Tibial nerve (tissue), 4 donors: ENCODE data around the gene MITF. TPM values are rescaled to one million over a fixed set of nuclear protein-coding genes. Genes with fewer than 3 reads are reported as not detected.

Experiments used
- DNase-seq, 2 donors: peaks; one replicate each; pipeline ENCODE4 v3.0.0-alpha.2; 2019; ENCODE audit warnings: low spot score in 2 of 2
- H3K27ac ChIP-seq, 4 donors: fragments of 200-600 bp; sonication (generic) in 3 of 4; one replicate each; pipeline ENCODE4 v1.5.1; 2017 to 2019; ENCODE audit warnings: mild to moderate bottlenecking in 1 of 4
- H3K27me3 ChIP-seq, 2 donors: fragments of 200-600 bp; sonication (generic) in 1 of 2; one replicate each; pipeline versions ENCODE4 v1.5.1 to v1.6.0; 2017 to 2019
- H3K36me3 ChIP-seq, 3 donors: fragments of 200-600 bp; sonication (generic); one replicate each; pipeline ENCODE4 v1.5.1; 2018 to 2019
- H3K4me1 ChIP-seq, 4 donors: fragments of 200-600 bp; sonication (generic) in 3 of 4; one replicate each; pipeline ENCODE4 v1.5.1; 2017 to 2019
- H3K4me3 ChIP-seq, 4 donors: fragments of 200-600 bp; sonication (generic) in 3 of 4; one replicate each; pipeline ENCODE4 v1.5.1; 2017 to 2019; ENCODE audit warnings: mild to moderate bottlenecking in 1 of 4, moderate library complexity in 1 of 4
- H3K9me3 ChIP-seq, 4 donors: fragments of 200-600 bp; sonication (generic) in 3 of 4; one replicate each; pipeline ENCODE4 v1.5.1; 2017 to 2019
- EP300 ChIP-seq, 2 donors: sonication (generic); formaldehyde crosslinking; IDR thresholded peaks; one replicate each; pipeline ENCODE4 v1.6.1; 2017; ENCODE audit warnings: antibody characterized with exemption in 2 of 2, mild to moderate bottlenecking in 1 of 2
- POLR2A ChIP-seq, 2 donors: fragments of 450-650 bp; IDR thresholded peaks; one replicate each; pipeline ENCODE4 v1.6.1; 2017; ENCODE audit warnings: antibody characterized with exemption in 2 of 2, mild to moderate bottlenecking in 2 of 2, moderate library complexity in 2 of 2
- WGBS, 2 donors: methylation state at CpG; one replicate each; pipeline ENCODE4 v1.1.5; 2018; 5-methylcytosine and 5-hydroxymethylcytosine counted together
- total RNA-seq, 4 donors: library from RNA; depleted of rRNA; stranded (reverse); fragments of >200 nt; gene quantifications; one replicate each; pipeline ENCODE4 v1.1.0, GENCODE V29; 2016
- TF ChIP-seq, protein P1 (sequence below), 5 experiments: fragments of 200-600 bp in 3 of 5; fragments of 450-650 bp in 2 of 5; sonication (generic) in 3 of 5; IDR thresholded peaks; one replicate each; pipeline ENCODE4 v1.5.1; 2016 to 2019; ENCODE audit warnings: antibody characterized with exemption in 5 of 5, mild to moderate bottlenecking in 3 of 5, moderate library complexity in 2 of 5

Gene MITF
- total RNA-seq, 4 donors from 2014 or later, result 10.3 to 26.9 (median 15.5) TPM

DNA sequence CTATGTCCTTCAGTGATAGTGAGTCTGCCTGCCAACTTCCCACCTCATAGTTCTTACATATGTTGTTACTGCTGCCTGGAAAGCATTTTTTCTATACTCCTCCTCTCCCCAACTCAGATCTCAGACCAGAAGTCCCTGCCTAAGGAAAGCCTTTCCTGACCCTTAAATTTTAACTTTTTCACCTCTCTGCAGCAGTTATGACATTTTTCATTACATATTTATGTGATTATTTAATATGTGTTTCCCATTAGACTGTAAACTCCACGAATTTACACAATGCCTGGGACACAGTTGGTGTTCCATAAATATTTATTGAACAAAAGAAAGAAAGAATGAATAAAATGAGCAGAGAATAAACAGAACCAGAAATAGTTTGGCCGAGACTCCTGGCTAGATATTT lies 125.5 kb downstream of the MITF start:
- Histone ChIP-seq H3K9me3 (no peaks in the 10 kb centered on the region), H3K27me3 (no peaks in the 10 kb centered on the region), H3K36me3 (no peaks in the 10 kb centered on the region), H3K27ac (no peak overlapping the region), H3K4me1 (peaks cover 0 to 23% (median 0%) of the 10 kb centered on the region in 4 donors), H3K4me3 (no peak overlapping the region)
- TF ChIP-seq, protein P1, sequence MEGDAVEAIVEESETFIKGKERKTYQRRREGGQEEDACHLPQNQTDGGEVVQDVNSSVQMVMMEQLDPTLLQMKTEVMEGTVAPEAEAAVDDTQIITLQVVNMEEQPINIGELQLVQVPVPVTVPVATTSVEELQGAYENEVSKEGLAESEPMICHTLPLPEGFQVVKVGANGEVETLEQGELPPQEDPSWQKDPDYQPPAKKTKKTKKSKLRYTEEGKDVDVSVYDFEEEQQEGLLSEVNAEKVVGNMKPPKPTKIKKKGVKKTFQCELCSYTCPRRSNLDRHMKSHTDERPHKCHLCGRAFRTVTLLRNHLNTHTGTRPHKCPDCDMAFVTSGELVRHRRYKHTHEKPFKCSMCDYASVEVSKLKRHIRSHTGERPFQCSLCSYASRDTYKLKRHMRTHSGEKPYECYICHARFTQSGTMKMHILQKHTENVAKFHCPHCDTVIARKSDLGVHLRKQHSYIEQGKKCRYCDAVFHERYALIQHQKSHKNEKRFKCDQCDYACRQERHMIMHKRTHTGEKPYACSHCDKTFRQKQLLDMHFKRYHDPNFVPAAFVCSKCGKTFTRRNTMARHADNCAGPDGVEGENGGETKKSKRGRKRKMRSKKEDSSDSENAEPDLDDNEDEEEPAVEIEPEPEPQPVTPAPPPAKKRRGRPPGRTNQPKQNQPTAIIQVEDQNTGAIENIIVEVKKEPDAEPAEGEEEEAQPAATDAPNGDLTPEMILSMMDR (IDR thresholded peaks at IDR 0.05), result no peak
- TF ChIP-seq EP300 (IDR thresholded peaks at IDR 0.05), result no peak
- TF ChIP-seq POLR2A (IDR thresholded peaks at IDR 0.05), result no peak
- 50 to 55% methylated on average over 2 of the region's 2 CpGs for WGBS, 2 donors
- DNase-seq, result no peak

DNA sequence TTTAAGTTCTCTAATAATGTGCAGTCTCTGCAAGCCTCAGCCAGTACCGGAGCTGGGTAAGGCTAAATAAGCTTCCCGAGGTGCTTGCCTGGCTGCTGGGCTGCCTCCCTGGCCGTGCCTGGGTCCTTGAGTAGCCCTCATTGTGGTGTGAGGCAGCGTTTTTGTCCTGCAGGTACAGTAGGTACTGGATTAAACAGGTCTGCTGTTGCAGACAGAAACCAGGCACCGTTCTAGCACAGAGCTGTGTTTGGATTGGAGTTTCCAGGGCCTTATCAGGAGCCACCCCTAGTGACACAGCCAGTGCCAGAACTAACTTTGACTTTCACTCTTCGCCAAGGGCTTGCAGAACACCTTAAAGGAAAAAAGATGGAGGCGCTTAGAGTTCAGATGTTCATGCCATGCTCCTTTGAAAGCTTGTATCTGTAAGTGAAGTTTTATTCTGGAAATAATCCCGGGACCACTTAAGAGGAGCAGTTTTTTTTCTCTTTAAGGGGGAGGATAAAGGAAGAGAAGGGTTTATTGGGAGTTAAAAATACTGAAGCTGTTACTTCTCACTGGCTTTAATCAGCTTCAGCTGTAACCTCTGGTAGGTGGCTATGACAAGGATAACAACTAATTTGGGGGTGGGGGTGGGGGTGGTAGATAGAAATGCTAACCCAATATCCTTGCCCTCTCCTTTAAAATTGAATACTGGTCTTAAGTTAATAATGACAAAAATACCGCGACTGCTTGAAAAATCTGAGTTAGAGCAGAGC lies 126.8 kb downstream of the MITF start:
- Histone ChIP-seq H3K27ac (no peak overlapping the region), H3K4me3 (no peak overlapping the region), H3K9me3 (no peaks in the 10 kb centered on the region), H3K36me3 (no peaks in the 10 kb centered on the region), H3K27me3 (no peaks in the 10 kb centered on the region), H3K4me1 (peaks cover 0 to 23% (median 0%) of the 10 kb centered on the region in 4 donors)
- TF ChIP-seq, protein P1 (IDR thresholded peaks at IDR 0.05), result no peak
- TF ChIP-seq POLR2A (IDR thresholded peaks at IDR 0.05) (no peak), EP300 (IDR thresholded peaks at IDR 0.05) (no peak)
- WGBS, 2 donors, result 56 to 63% methylated on average over 10 of the region's 10 CpGs
- DNase-seq, result no peak

DNA sequence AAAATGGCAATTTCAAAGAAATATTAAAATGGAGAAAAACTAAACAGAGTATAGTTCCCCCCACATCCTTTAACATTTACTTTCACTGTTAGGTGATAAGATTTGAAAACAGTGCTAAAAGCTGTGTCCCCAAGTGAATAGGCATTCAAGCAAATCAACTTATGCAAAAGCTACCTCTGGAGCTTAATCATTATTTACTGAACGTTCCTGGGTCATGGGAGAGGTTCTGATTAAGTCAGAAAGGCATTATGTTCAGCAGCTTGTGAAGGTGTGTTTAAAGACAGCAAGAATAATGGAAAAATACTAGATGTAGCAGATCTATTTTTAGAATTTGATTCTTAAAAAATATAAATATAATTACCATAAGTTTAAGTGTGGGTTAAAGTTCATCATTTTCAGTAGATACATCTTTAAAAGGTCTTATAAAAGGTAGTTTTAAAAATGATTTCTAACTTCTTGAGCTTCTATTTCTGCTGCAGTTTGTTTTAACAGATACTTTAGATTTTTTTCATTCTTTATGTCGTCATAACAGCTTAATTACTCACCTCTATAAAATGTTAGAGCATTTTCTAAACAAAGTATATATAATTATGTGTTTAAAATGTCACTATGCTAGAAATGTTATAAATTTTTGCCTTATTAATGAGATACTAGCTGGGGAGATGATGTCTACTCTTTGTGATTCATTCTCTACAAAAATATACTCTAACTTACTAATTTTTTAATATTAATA lies 127.9 kb downstream of the MITF start:
- DNase-seq, result no peak
- 57 to 60% methylated on average over 2 of the region's 2 CpGs for WGBS, 2 donors
- no peak overlapping the region for H3K4me3 ChIP-seq
- peaks cover 0 to 23% (median 0%) of the 10 kb centered on the region in 4 donors for H3K4me1 ChIP-seq
- H3K9me3 ChIP-seq, result no peaks in the 10 kb centered on the region
- TF ChIP-seq POLR2A (IDR thresholded peaks at IDR 0.05), result no peak
- TF ChIP-seq EP300 (IDR thresholded peaks at IDR 0.05), result no peak
- TF ChIP-seq, protein P1 (IDR thresholded peaks at IDR 0.05), result no peak
- H3K36me3 ChIP-seq, result no peaks in the 10 kb centered on the region
- H3K27me3 ChIP-seq, result no peaks in the 10 kb centered on the region
- no peak overlapping the region for H3K27ac ChIP-seq

DNA sequence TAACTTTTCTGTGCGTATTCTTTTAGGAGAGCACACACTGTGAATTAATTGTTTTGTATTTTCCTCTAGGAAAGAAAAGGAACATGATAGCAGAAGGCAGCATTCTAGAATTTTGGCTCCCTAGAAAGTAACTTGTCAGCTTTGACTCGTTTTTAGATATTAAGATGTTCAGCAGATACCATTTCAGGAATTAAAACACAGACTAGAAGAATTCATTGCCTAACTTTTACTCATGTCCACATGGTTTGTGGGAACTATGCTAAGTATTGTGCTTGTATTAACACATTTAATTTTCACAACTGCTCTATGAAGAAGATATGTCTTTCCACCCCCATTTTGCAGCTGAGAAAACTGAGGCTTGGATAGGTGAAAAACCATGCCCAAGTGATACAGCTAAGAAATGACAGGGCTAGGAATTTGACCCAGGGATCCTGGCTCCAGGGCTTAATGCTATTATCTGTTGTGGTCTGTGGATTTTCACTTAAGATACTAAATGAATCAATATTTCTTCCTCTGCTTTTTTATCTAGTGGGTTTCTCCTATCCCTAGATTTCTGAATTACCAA lies 128.8 kb downstream of the MITF start:
- Histone ChIP-seq H3K4me1 (peaks cover 0 to 23% (median 0%) of the 10 kb centered on the region in 4 donors), H3K4me3 (no peak overlapping the region), H3K36me3 (no peaks in the 10 kb centered on the region), H3K27me3 (no peaks in the 10 kb centered on the region), H3K9me3 (no peaks in the 10 kb centered on the region), H3K27ac (no peak overlapping the region)
- no peak for DNase-seq
- WGBS, 2 donors, result 76 to 80% methylated on average over 2 of the region's 2 CpGs
- no peak for TF ChIP-seq EP300 (IDR thresholded peaks at IDR 0.05)
- no peak for TF ChIP-seq POLR2A (IDR thresholded peaks at IDR 0.05)
- TF ChIP-seq, protein P1 (IDR thresholded peaks at IDR 0.05), result no peak
